Measurements from ENCODE around the gene PRKG1.
"Not testable (repeated sequence)": the region's sequence is repeated elsewhere in the genome, so short reads cannot be mapped to it uniquely, and the experiment has no call there.

Gene PRKG1

GRCh38 chr10:51502124-51502523, 427.8 kb downstream of the PRKG1 start:
- no peak for DNase-seq (ENCODE audit: low read depth in 2 of 2)

GRCh38 chr10:51503378-51503777, 429.1 kb downstream of the PRKG1 start:
- DNase-seq (ENCODE audit: low read depth in 2 of 2) = no peak

- no peak for DNase-seq (ENCODE audit: low read depth in 2 of 2)
Measured at GRCh38 chr10:51507476-51507875, 433.2 kb downstream of the PRKG1 start.

GRCh38 chr10:51508156-51508555, 433.9 kb downstream of the PRKG1 start:
- no peak for DNase-seq (ENCODE audit: low read depth in 2 of 2)

- no peak for DNase-seq (ENCODE audit: low read depth in 2 of 2)
Measured at GRCh38 chr10:51510231-51510630, 435.9 kb downstream of the PRKG1 start.

- DNase-seq (ENCODE audit: low read depth in 2 of 2) = no peak
Measured at GRCh38 chr10:51521605-51522004, 447.3 kb downstream of the PRKG1 start.

- no peak for DNase-seq (ENCODE audit: low read depth in 2 of 2)
Measured at GRCh38 chr10:51522858-51523257, 448.6 kb downstream of the PRKG1 start.

GRCh38 chr10:51523440-51523839, 449.2 kb downstream of the PRKG1 start:
- no peak for DNase-seq (ENCODE audit: low read depth in 2 of 2)

GRCh38 chr10:51524041-51524440, 449.8 kb downstream of the PRKG1 start:
- DNase-seq (ENCODE audit: low read depth in 2 of 2) = no peak

- DNase-seq (ENCODE audit: low read depth in 2 of 2) = no peak
Measured at GRCh38 chr10:51527522-51528219, 453.4 kb downstream of the PRKG1 start.

GRCh38 chr10:51528527-51528926, 454.2 kb downstream of the PRKG1 start:
- DNase-seq (ENCODE audit: low read depth in 2 of 2) = no peak

- DNase-seq (ENCODE audit: low read depth in 2 of 2) = no peak
Measured at GRCh38 chr10:51530541-51530940, 456.3 kb downstream of the PRKG1 start.

GRCh38 chr10:51532044-51532443, 457.8 kb downstream of the PRKG1 start:
- DNase-seq (ENCODE audit: low read depth in 2 of 2) = no peak

GRCh38 chr10:51542853-51543252, 468.6 kb downstream of the PRKG1 start:
- no peak for DNase-seq (ENCODE audit: low read depth in 2 of 2)

- no peak for DNase-seq (ENCODE audit: low read depth in 2 of 2)
Measured at GRCh38 chr10:51544933-51545332, 470.6 kb downstream of the PRKG1 start.

GRCh38 chr10:51547941-51548340, 473.7 kb downstream of the PRKG1 start:
- no peak for DNase-seq (ENCODE audit: low read depth in 2 of 2)

GRCh38 chr10:51552879-51553278, 478.6 kb downstream of the PRKG1 start:
- DNase-seq (ENCODE audit: low read depth in 2 of 2) = no peak

- DNase-seq (ENCODE audit: low read depth in 2 of 2) = no peak
Measured at GRCh38 chr10:51564896-51565510, 490.7 kb downstream of the PRKG1 start.

GRCh38 chr10:51567271-51567670, 493.0 kb downstream of the PRKG1 start:
- DNase-seq (ENCODE audit: low read depth in 2 of 2) = no peak

GRCh38 chr10:51569467-51569866, 495.2 kb downstream of the PRKG1 start:
- no peak for DNase-seq (ENCODE audit: low read depth in 2 of 2)

- DNase-seq (ENCODE audit: low read depth in 2 of 2) = no peak
Measured at GRCh38 chr10:51574248-51575048, 500.2 kb downstream of the PRKG1 start.

- DNase-seq (ENCODE audit: low read depth in 2 of 2) = not testable (repeated sequence)
Measured at GRCh38 chr10:51581196-51581595, 506.9 kb downstream of the PRKG1 start.

GRCh38 chr10:51583976-51584375, 509.7 kb downstream of the PRKG1 start:
- no peak for DNase-seq (ENCODE audit: low read depth in 2 of 2)
